Endothelial cell of umbilical vein (primary cell): ENCODE results near the gene IL17F. TPM values are rescaled to one million over a fixed set of nuclear protein-coding genes. Genes with fewer than 3 reads are reported as not detected.

Experiments
- BruUV-seq: library from RNA; stranded (reverse); fragments of 400-500 nt; replicated peaks from 2 replicates; lab custom pipeline; 2021; lab: Mats Ljungman, UMichigan
- CTCF ChIA-PET: fragments of 300-600, 350-600 bp; sonication (Branson Sonifier 250); formaldehyde crosslinking; loops from one replicate; lab custom pipeline; 2021; ENCODE audit warnings: antibody characterized with exemption, inconsistent platforms; lab: Charles Lee
- POLR2A ChIA-PET: fragments of 300-600, 350-600 bp; sonication (Branson Sonifier 250); formaldehyde crosslinking; loops from one replicate; lab custom pipeline; 2021; ENCODE audit warnings: antibody characterized with exemption, inconsistent platforms; lab: Charles Lee
- DNase-seq: peaks from one replicate; pipeline ENCODE4 v3.0.0-alpha.2; 2011; ENCODE audit warnings: low read depth, low spot score
- FAIRE-seq: peaks from 2 replicates; lab custom pipeline; 2011; peaks lifted over from hg19 to GRCh38; lab: Jason Lieb, UNC
- H2AFZ ChIP-seq: 2 replicates; pipeline ENCODE4 v1.6.0; 2012; ENCODE audit warnings: low read depth, low read length, control low read depth, inconsistent platforms
- H3K27ac ChIP-seq: 2 replicates; pipeline ENCODE4 v1.5.1; 2011; ENCODE audit warnings: low read depth, mild to moderate bottlenecking, control low read depth, low read length, moderate library complexity; ENCODE audit not compliant: insufficient read depth
- H3K27me3 ChIP-seq, 2 experiments: 2 replicates each; pipeline versions ENCODE4 v1.6.0 to v1.6.1; 2011; ENCODE audit warnings: low read length in 2 of 2, mixed read lengths in 1 of 2; ENCODE audit not compliant: control insufficient read depth in 2 of 2, insufficient read depth in 2 of 2
- H3K36me3 ChIP-seq, 2 experiments: 2 replicates in 1 of 2; 3 replicates in 1 of 2; pipeline ENCODE4 v1.5.1; 2011; ENCODE audit warnings: low read length in 2 of 2, mild to moderate bottlenecking in 1 of 2, moderate library complexity in 1 of 2; ENCODE audit not compliant: control insufficient read depth in 2 of 2, insufficient read depth in 2 of 2; ENCODE audit errors: extremely low read depth in 1 of 2
- H3K4me1 ChIP-seq: 3 replicates; pipeline ENCODE4 v1.5.1; 2011; ENCODE audit warnings: mild to moderate bottlenecking, low read length; ENCODE audit not compliant: control insufficient read depth, insufficient read depth; ENCODE audit errors: extremely low read depth
- H3K4me2 ChIP-seq: 2 replicates; pipeline ENCODE4 v1.6.1; 2011; ENCODE audit warnings: low read length, control low read depth, mixed read lengths; ENCODE audit not compliant: insufficient read depth
- H3K4me3 ChIP-seq, 3 experiments: fragments of 200-600 bp in 1 of 3; sonication (generic), shearing (Covaris generic) in 1 of 3; replicated peaks in 1 of 3; 2 replicates each; pipeline ENCODE4 v1.5.1; 2011 to 2016; ENCODE audit warnings: control low read depth in 3 of 3, low read length in 3 of 3, mild to moderate bottlenecking in 2 of 3, inconsistent platforms in 1 of 3, low read depth in 1 of 3, moderate library complexity in 1 of 3; ENCODE audit not compliant: insufficient read depth in 1 of 3
- H3K79me2 ChIP-seq: 2 replicates; pipeline ENCODE4 v1.6.0; 2012; ENCODE audit warnings: low read length, inconsistent platforms; ENCODE audit not compliant: control insufficient read depth, insufficient read depth
- H3K9ac ChIP-seq: replicated peaks from 2 replicates; pipeline ENCODE3; 2011; ENCODE audit warnings: low read length, control low read depth; ENCODE audit not compliant: insufficient read depth; ENCODE audit errors: extremely low read depth
- H3K9me1 ChIP-seq: replicated peaks from 3 replicates; pipeline ENCODE4 v1.6.0; 2011; ENCODE audit warnings: mild to moderate bottlenecking, low read length; ENCODE audit not compliant: control insufficient read depth, insufficient read depth; ENCODE audit errors: extremely low read depth
- H3K9me3 ChIP-seq: replicated peaks from 2 replicates; pipeline ENCODE4 v1.5.1; 2012; ENCODE audit warnings: low read length, inconsistent platforms; ENCODE audit not compliant: control insufficient read depth, insufficient read depth
- H4K20me1 ChIP-seq: replicated peaks from 2 replicates; pipeline ENCODE3; 2011; ENCODE audit warnings: mild to moderate bottlenecking, low read length; ENCODE audit not compliant: control insufficient read depth, insufficient read depth; ENCODE audit errors: extremely low read depth
- EZH2 ChIP-seq: IDR thresholded peaks from 2 replicates; pipeline ENCODE4 v1.6.1; 2012; ENCODE audit warnings: borderline replicate concordance, low read depth, mild to moderate bottlenecking, moderate library complexity, low read length, inconsistent platforms; ENCODE audit not compliant: severe bottlenecking
- FOS ChIP-seq: IDR thresholded peaks from 2 replicates; pipeline ENCODE4 v1.6.1; 2011; ENCODE audit warnings: mild to moderate bottlenecking, low read length, moderate library complexity, borderline replicate concordance; ENCODE audit not compliant: insufficient read depth
- GATA2 ChIP-seq: IDR thresholded peaks from 2 replicates; pipeline ENCODE4 v1.7.0; 2011; ENCODE audit warnings: low read depth, mild to moderate bottlenecking, moderate library complexity, mixed read lengths, low read length; ENCODE audit not compliant: insufficient read length, insufficient read depth
- JUN ChIP-seq: IDR thresholded peaks from 2 replicates; pipeline ENCODE4 v1.6.1; 2011; ENCODE audit warnings: borderline replicate concordance, low read depth; ENCODE audit not compliant: insufficient read length, insufficient read depth
- MYC ChIP-seq: IDR thresholded peaks from one replicate; pipeline ENCODE4 v1.6.1; 2011; ENCODE audit warnings: mild to moderate bottlenecking, low read depth, low read length
- POLR2A ChIP-seq: IDR thresholded peaks from 2 replicates; pipeline ENCODE4 v1.6.1; 2012; ENCODE audit warnings: low read depth, mild to moderate bottlenecking, control low read depth, low read length
- POLR2AphosphoS5 ChIP-seq: IDR thresholded peaks from 2 replicates; pipeline ENCODE4 v1.6.1; 2012; ENCODE audit warnings: low read depth, mild to moderate bottlenecking, control low read depth, low read length, moderate library complexity; ENCODE audit not compliant: insufficient read depth
- dilution Hi-C: fragments of 300-500 bp; cut with MboI; formaldehyde crosslinking; loops from one replicate; pipeline ENCODE4 v1.15.0; 2019; ENCODE audit warnings: low sequenced_read_pairs; ENCODE audit not compliant: extremely low pct_ligation_motif_present
- intact Hi-C: fragments of 100-400 bp; cut with micrococcal nuclease; formaldehyde crosslinking; loops from one replicate; pipeline ENCODE4 v1.10.0; 2022
- polyA plus RNA-seq, 4 experiments: library from polyadenylated mRNA; depleted of rRNA in 3 of 4; stranded (reverse) in 3 of 4; unstranded in 1 of 4; fragments of >200 nt; gene quantifications; 2 replicates each; pipeline versions ENCODE4 v1.2.1 to v1.2.3, GENCODE V29; 2011 to 2012; ENCODE audit warnings: missing spikeins in 1 of 4
- total RNA-seq: library from RNA; stranded (reverse); gene quantifications from 2 replicates; pipeline ENCODE4 v1.2.3, GENCODE V29; 2021
- TF ChIP-seq, protein P1 (sequence below): IDR thresholded peaks from 2 replicates; pipeline ENCODE4 v1.6.1; 2011; ENCODE audit not compliant: insufficient read depth, insufficient read length
- TF ChIP-seq, protein P2 (sequence below), 2 donors: IDR thresholded peaks; 1 replicate in 1 of 2; 2 replicates in 1 of 2; pipeline ENCODE4 v1.5.1; 2011; ENCODE audit warnings: low read length in 2 of 2, mild to moderate bottlenecking in 2 of 2, moderate library complexity in 2 of 2, control low read depth in 1 of 2, inconsistent platforms in 1 of 2, low read depth in 1 of 2; ENCODE audit not compliant: insufficient read depth in 1 of 2; ENCODE audit errors: extremely low read depth in 1 of 2

The IL17F gene
- total and polyA plus RNA-seq, 2 donors (not counting 3 experiments of a cell fraction or from before 2014, with no cell fraction given): not detected

DNA sequence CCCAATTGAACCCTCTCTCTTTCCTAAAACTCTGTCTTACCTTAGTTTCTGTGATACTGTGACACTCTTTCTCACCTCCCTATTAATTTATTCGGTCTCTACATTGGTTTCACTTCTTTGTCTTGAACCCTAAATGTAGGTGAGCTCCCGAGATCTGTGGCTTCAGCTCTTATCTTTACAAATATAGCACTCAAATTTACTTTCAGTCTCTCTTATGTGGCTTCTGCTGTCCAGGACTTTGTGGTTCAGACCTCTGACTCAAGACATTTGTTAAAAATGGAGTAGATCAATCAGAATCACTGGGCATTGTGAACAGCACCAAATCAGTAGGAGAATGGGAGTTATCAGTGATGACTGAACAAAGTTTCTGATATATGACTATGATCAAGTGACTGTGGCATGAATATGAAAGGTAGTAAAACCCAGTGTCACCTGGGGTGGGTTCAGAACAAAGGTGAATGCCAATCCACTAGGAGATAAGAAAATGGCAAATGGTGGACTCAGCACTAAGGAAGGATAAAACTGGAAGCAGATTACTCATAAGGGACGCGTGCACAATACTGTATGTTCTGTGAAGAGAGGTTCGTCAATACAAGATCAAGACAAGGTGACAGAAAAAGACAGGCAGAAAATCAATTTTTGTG is 27.2 kb downstream of the IL17F start:
- TF ChIP-seq POLR2A: no peak
- TF ChIP-seq JUN: no peak
- no peak for TF ChIP-seq EZH2
- no peak for TF ChIP-seq FOS
- TF ChIP-seq POLR2AphosphoS5: no peak
- TF ChIP-seq, protein P1, sequence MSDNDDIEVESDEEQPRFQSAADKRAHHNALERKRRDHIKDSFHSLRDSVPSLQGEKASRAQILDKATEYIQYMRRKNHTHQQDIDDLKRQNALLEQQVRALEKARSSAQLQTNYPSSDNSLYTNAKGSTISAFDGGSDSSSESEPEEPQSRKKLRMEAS: no peak
- TF ChIP-seq GATA2: no peak
- TF ChIP-seq, protein P2, sequence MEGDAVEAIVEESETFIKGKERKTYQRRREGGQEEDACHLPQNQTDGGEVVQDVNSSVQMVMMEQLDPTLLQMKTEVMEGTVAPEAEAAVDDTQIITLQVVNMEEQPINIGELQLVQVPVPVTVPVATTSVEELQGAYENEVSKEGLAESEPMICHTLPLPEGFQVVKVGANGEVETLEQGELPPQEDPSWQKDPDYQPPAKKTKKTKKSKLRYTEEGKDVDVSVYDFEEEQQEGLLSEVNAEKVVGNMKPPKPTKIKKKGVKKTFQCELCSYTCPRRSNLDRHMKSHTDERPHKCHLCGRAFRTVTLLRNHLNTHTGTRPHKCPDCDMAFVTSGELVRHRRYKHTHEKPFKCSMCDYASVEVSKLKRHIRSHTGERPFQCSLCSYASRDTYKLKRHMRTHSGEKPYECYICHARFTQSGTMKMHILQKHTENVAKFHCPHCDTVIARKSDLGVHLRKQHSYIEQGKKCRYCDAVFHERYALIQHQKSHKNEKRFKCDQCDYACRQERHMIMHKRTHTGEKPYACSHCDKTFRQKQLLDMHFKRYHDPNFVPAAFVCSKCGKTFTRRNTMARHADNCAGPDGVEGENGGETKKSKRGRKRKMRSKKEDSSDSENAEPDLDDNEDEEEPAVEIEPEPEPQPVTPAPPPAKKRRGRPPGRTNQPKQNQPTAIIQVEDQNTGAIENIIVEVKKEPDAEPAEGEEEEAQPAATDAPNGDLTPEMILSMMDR (IDR thresholded peaks at IDR 0.05; ENCODE audit: extremely low read depth in 1 of 2, insufficient read depth in 1 of 2, low read depth in 1 of 2, low read length in 2 of 2): no peak
- TF ChIP-seq MYC: no peak

More for the DNA sequence above, 27.2 kb downstream of the IL17F start:
- ChIA-PET CTCF (interaction anchor here (1.1 kb wide), 1 partner anchor 16 kb away, joined by 4 read pairs; no protein-coding TSS in a partner anchor), POLR2A (no interaction called here)
- Histone ChIP-seq H4K20me1 (no peaks in the 10 kb centered on the region), H3K79me2 (no peaks in the 10 kb centered on the region), H3K27me3 (peaks cover 2% of the 10 kb centered on the region in 2 experiments), H3K9ac (no peak overlapping the region), H3K36me3 (no peaks in the 10 kb centered on the region), H3K9me3 (no peaks in the 10 kb centered on the region), H2AFZ (no peak overlapping the region), H3K4me2 (no peak overlapping the region), H3K27ac (no peak overlapping the region), H3K9me1 (no peaks in the 10 kb centered on the region), H3K4me3 (no peak overlapping the region), H3K4me1 (no peaks in the 10 kb centered on the region)
- intact Hi-C loops (no loop called here), dilution Hi-C loops (no loop called here)
- FAIRE-seq (no peak), DNase-seq (no peak)
- no TSS peak for BruUV-seq
